GM12878 (cell line): ENCODE measurements around the gene ABHD12B. TPM values are rescaled to one million over a fixed set of nuclear protein-coding genes. Genes with fewer than 3 reads are reported as not detected.
A peak's percentile ranks its signal among the peaks of the same experiment; 100 is the strongest.

Source experiments
- BMI1 ChIP-seq: fragments of 450-650 bp; IDR thresholded peaks from 2 replicates; pipeline ENCODE4 v1.6.1; 2016; ENCODE audit warnings: mild to moderate bottlenecking, moderate library complexity, borderline replicate concordance
- CREB1 ChIP-seq: IDR thresholded peaks from 2 replicates; pipeline ENCODE4 v1.6.1; 2012; ENCODE audit warnings: low read depth, mild to moderate bottlenecking, inconsistent platforms
- GABPA ChIP-seq: IDR thresholded peaks from 2 replicates; pipeline ENCODE4 v1.6.1; 2014; ENCODE audit warnings: antibody characterized with exemption, low read depth, mild to moderate bottlenecking, inconsistent platforms
- MEF2B ChIP-seq: fragments of 450-650 bp; IDR thresholded peaks from 2 replicates; pipeline ENCODE4 v1.6.1; 2018; ENCODE audit warnings: mild to moderate bottlenecking, moderate library complexity; ENCODE audit not compliant: partially characterized antibody, poor library complexity, severe bottlenecking
- MXI1 ChIP-seq: fragments of 150-350 bp; IDR thresholded peaks from 2 replicates; pipeline ENCODE4 v1.6.1; 2011; ENCODE audit warnings: low read depth, mild to moderate bottlenecking, inconsistent platforms, low read length, improper control_type of control experiment
- NR2C2 ChIP-seq: IDR thresholded peaks from 2 replicates; pipeline ENCODE4 v1.6.1; 2011; ENCODE audit warnings: borderline replicate concordance, low read depth; ENCODE audit not compliant: control insufficient read depth, insufficient read length
- SREBF1 ChIP-seq: IDR thresholded peaks from 2 replicates; pipeline ENCODE4 v1.6.1; 2012; ENCODE audit warnings: mild to moderate bottlenecking, low read length
- SRF ChIP-seq, 2 experiments: IDR thresholded peaks; 2 replicates each; pipeline ENCODE4 v1.6.1; 2011; ENCODE audit warnings: low read depth in 2 of 2, low read length in 2 of 2, mild to moderate bottlenecking in 1 of 2, moderate library complexity in 1 of 2
- polyA plus RNA-seq, 11 experiments: library from polyadenylated mRNA; depleted of rRNA in 4 of 11; unstranded in 6 of 11; stranded (reverse) in 5 of 11; fragments of >200 nt; fragmentation: Nextera tagmentation in 4 of 11; fragmentation: Illumina TruSeq in 1 of 11; extraction: Ambion mirVana in 4 of 11; extraction: Trizol in 1 of 11; gene quantifications; 1 replicate in 1 of 11; 2 replicates in 10 of 11; pipeline versions ENCODE4 v1.2.1 to v1.2.3, GENCODE V29; 2011 to 2016; ENCODE audit warnings: inconsistent platforms in 2 of 11, missing spikeins in 2 of 11, low read depth in 1 of 11
- total RNA-seq, 4 experiments: library from RNA; depleted of rRNA in 3 of 4; stranded (reverse); fragments of >200 nt in 3 of 4; fragmentation: Illumina TruSeq in 1 of 4; extraction: Trizol in 1 of 4; gene quantifications; 2 replicates each; pipeline versions ENCODE4 v1.2.1 to v1.2.3, GENCODE V29; 2013 to 2021
- TF ChIP-seq, protein P1 (sequence below): fragments of 450-650 bp; formaldehyde crosslinking; IDR thresholded peaks from 2 replicates; pipeline ENCODE4 v1.4.0; 2020; ENCODE audit warnings: mild to moderate bottlenecking, moderate library complexity
- TF ChIP-seq, protein P2 (sequence below): fragments of 450-650 bp; formaldehyde crosslinking; IDR thresholded peaks from 2 replicates; pipeline ENCODE4 v1.4.0; 2022; ENCODE audit warnings: mild to moderate bottlenecking, moderate library complexity
- TF ChIP-seq, protein P3 (sequence below): fragments of 150-350 bp; IDR thresholded peaks from 2 replicates; pipeline ENCODE4 v1.6.1; 2014; ENCODE audit warnings: mild to moderate bottlenecking, low read depth, low read length
- TF ChIP-seq, protein P4 (sequence below): fragments of 450-650 bp; IDR thresholded peaks from 2 replicates; pipeline ENCODE4 v1.6.1; 2016; ENCODE audit warnings: mild to moderate bottlenecking
- TF ChIP-seq, protein P5 (sequence below): fragments of 450-650 bp; IDR thresholded peaks from 2 replicates; pipeline ENCODE4 v1.6.1; 2018; ENCODE audit warnings: borderline replicate concordance, mild to moderate bottlenecking; ENCODE audit not compliant: partially characterized antibody

Gene ABHD12B
- total and polyA plus RNA-seq, 10 of the 15 experiments (the other 5 are each of a cell fraction or from before 2014, with no cell fraction given): not detected

DNA sequence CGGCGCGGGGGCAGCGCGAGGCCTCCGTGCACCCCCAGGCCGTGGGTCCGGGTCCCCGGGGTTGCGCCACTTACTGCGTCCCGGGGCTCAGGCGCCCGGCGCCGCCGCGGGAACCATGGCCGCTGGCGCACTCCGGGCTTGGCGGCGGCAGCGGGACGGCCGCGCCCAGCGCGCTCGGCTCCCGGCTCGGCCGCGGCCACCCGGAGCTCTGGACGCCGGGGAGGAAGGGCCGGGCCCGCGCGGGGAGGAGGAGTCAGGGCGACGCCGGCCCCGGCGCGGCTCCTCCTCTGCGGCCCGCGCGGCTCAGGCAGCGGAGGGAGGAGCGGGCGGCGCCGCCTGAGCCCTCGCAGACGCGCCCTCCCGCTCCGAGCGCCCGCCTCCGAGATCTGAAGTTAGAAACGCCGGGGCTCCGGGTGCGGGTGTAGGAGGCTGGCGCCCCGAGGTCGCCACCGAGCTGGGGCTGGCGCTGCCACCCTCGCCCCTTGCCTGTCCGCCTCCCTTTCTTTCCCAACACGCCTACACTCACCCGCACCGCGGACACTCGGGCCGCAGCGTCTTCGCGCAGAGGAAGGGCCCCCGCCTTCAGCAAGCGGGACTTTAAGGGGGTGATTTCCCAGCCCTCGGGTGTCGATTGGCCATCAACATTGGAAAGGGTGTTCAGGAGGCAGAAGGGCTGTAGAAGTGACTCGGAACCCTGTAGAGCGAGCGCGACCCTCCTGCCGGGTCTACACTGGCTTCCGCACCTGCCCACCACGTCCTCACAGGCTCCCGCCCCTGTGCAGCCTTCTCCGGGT, 40.7 kb upstream of the ABHD12B start, which contains the start of gene NIN (continued):
- TF ChIP-seq, protein P1, sequence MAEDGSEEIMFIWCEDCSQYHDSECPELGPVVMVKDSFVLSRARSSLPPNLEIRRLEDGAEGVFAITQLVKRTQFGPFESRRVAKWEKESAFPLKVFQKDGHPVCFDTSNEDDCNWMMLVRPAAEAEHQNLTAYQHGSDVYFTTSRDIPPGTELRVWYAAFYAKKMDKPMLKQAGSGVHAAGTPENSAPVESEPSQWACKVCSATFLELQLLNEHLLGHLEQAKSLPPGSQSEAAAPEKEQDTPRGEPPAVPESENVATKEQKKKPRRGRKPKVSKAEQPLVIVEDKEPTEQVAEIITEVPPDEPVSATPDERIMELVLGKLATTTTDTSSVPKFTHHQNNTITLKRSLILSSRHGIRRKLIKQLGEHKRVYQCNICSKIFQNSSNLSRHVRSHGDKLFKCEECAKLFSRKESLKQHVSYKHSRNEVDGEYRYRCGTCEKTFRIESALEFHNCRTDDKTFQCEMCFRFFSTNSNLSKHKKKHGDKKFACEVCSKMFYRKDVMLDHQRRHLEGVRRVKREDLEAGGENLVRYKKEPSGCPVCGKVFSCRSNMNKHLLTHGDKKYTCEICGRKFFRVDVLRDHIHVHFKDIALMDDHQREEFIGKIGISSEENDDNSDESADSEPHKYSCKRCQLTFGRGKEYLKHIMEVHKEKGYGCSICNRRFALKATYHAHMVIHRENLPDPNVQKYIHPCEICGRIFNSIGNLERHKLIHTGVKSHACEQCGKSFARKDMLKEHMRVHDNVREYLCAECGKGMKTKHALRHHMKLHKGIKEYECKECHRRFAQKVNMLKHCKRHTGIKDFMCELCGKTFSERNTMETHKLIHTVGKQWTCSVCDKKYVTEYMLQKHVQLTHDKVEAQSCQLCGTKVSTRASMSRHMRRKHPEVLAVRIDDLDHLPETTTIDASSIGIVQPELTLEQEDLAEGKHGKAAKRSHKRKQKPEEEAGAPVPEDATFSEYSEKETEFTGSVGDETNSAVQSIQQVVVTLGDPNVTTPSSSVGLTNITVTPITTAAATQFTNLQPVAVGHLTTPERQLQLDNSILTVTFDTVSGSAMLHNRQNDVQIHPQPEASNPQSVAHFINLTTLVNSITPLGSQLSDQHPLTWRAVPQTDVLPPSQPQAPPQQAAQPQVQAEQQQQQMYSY (CRISPR knock-in tag): no peak
- TF ChIP-seq, protein P2, sequence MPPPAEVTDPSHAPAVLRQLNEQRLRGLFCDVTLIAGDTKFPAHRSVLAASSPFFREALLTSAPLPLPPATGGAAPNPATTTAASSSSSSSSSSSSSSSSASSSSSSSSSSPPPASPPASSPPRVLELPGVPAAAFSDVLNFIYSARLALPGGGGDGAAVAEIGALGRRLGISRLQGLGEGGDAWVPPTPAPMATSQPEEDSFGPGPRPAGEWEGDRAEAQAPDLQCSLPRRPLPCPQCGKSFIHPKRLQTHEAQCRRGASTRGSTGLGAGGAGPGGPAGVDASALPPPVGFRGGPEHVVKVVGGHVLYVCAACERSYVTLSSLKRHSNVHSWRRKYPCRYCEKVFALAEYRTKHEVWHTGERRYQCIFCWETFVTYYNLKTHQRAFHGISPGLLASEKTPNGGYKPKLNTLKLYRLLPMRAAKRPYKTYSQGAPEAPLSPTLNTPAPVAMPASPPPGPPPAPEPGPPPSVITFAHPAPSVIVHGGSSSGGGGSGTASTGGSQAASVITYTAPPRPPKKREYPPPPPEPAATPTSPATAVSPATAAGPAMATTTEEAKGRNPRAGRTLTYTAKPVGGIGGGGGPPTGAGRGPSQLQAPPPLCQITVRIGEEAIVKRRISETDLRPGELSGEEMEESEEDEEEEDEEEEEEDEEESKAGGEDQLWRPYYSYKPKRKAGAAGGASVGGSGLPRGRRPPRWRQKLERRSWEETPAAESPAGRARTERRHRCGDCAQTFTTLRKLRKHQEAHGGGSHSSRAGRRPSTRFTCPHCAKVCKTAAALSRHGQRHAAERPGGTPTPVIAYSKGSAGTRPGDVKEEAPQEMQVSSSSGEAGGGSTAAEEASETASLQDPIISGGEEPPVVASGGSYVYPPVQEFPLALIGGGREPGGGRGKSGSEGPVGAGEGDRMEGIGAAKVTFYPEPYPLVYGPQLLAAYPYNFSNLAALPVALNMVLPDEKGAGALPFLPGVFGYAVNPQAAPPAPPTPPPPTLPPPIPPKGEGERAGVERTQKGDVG (CRISPR knock-in tag): no peak
- TF ChIP-seq BMI1 (no peak), SREBF1 (no peak), SRF (IDR thresholded peaks at IDR 0.05; ENCODE audit: low read depth in 2 of 2, low read length in 2 of 2) (no peak), NR2C2 (no peak), MEF2B (no peak), CREB1 (no peak), MXI1 (no peak), GABPA (no peak)
- TF ChIP-seq, protein P3, sequence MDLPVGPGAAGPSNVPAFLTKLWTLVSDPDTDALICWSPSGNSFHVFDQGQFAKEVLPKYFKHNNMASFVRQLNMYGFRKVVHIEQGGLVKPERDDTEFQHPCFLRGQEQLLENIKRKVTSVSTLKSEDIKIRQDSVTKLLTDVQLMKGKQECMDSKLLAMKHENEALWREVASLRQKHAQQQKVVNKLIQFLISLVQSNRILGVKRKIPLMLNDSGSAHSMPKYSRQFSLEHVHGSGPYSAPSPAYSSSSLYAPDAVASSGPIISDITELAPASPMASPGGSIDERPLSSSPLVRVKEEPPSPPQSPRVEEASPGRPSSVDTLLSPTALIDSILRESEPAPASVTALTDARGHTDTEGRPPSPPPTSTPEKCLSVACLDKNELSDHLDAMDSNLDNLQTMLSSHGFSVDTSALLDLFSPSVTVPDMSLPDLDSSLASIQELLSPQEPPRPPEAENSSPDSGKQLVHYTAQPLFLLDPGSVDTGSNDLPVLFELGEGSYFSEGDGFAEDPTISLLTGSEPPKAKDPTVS: no peak
- TF ChIP-seq, protein P4, sequence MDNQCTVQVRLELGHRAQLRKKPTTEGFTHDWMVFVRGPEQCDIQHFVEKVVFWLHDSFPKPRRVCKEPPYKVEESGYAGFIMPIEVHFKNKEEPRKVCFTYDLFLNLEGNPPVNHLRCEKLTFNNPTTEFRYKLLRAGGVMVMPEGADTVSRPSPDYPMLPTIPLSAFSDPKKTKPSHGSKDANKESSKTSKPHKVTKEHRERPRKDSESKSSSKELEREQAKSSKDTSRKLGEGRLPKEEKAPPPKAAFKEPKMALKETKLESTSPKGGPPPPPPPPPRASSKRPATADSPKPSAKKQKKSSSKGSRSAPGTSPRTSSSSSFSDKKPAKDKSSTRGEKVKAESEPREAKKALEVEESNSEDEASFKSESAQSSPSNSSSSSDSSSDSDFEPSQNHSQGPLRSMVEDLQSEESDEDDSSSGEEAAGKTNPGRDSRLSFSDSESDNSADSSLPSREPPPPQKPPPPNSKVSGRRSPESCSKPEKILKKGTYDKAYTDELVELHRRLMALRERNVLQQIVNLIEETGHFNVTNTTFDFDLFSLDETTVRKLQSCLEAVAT: peak; percentile 67; the same call in 1 of the 2 replicates
- TF ChIP-seq, protein P5, sequence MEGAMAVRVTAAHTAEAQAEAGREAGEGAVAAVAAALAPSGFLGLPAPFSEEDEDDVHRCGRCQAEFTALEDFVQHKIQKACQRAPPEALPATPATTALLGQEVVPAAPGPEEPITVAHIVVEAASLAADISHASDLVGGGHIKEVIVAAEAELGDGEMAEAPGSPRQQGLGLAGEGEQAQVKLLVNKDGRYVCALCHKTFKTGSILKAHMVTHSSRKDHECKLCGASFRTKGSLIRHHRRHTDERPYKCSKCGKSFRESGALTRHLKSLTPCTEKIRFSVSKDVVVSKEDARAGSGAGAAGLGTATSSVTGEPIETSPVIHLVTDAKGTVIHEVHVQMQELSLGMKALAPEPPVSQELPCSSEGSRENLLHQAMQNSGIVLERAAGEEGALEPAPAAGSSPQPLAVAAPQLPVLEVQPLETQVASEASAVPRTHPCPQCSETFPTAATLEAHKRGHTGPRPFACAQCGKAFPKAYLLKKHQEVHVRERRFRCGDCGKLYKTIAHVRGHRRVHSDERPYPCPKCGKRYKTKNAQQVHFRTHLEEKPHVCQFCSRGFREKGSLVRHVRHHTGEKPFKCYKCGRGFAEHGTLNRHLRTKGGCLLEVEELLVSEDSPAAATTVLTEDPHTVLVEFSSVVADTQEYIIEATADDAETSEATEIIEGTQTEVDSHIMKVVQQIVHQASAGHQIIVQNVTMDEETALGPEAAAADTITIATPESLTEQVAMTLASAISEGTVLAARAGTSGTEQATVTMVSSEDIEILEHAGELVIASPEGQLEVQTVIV: no peak
